H9 (cell line): ENCODE data around the gene MPP1. TPM values are rescaled to one million over a fixed set of nuclear protein-coding genes. Genes with fewer than 3 reads are reported as not detected.

Source experiments
- DNase-seq: peaks from one replicate; pipeline ENCODE4 v3.0.0-alpha.2; 2017
- H2AFZ ChIP-seq: one replicate; pipeline ENCODE4 v1.6.1; 2013; ENCODE audit warnings: mild to moderate bottlenecking, low read length, control low read depth, moderate library complexity
- H2AK5ac ChIP-seq: 2 replicates; pipeline ENCODE4 v1.6.1; 2013; ENCODE audit warnings: low read length, control low read depth, mixed read lengths; ENCODE audit not compliant: insufficient read length
- H2BK120ac ChIP-seq: one replicate; pipeline ENCODE4 v1.6.1; 2013; ENCODE audit warnings: low read depth, mild to moderate bottlenecking, low read length, control low read depth, inconsistent platforms; ENCODE audit not compliant: poor library complexity, severe bottlenecking
- H2BK12ac ChIP-seq: 2 replicates; pipeline ENCODE4 v1.6.1; 2013; ENCODE audit warnings: low read length, control low read depth, mixed read lengths, low read depth; ENCODE audit not compliant: insufficient read length
- H2BK15ac ChIP-seq: 2 replicates; pipeline ENCODE4 v1.6.1; 2013; ENCODE audit warnings: low read depth, low read length, control low read depth
- H2BK20ac ChIP-seq: one replicate; pipeline ENCODE4 v1.6.1; 2013; ENCODE audit warnings: low read depth, mild to moderate bottlenecking, low read length, control low read depth, inconsistent platforms; ENCODE audit not compliant: poor library complexity, severe bottlenecking
- H2BK5ac ChIP-seq: 2 replicates; pipeline ENCODE4 v1.6.1; 2013; ENCODE audit warnings: low read length, control low read depth, mixed read lengths; ENCODE audit not compliant: insufficient read length
- H3K14ac ChIP-seq: 2 replicates; pipeline ENCODE4 v1.6.1; 2013; ENCODE audit warnings: low read length, control low read depth; ENCODE audit not compliant: insufficient read depth
- H3K18ac ChIP-seq: 2 replicates; pipeline ENCODE4 v1.6.1; 2013; ENCODE audit warnings: low read depth, mild to moderate bottlenecking, mixed read lengths, low read length, control low read depth; ENCODE audit not compliant: insufficient read length
- H3K23ac ChIP-seq: 2 replicates; pipeline ENCODE4 v1.6.1; 2013; ENCODE audit warnings: low read length, control low read depth, mixed read lengths, low read depth; ENCODE audit not compliant: insufficient read length
- H3K23me2 ChIP-seq: 2 replicates; pipeline ENCODE4 v1.6.1; 2013; ENCODE audit warnings: low read depth, mild to moderate bottlenecking, mixed read lengths, low read length, control low read depth; ENCODE audit not compliant: insufficient read length, poor library complexity, severe bottlenecking
- H3K27ac ChIP-seq: 2 replicates; pipeline ENCODE4 v1.5.1; 2013; ENCODE audit warnings: low read length, control low read depth, mixed read lengths, low read depth; ENCODE audit not compliant: insufficient read length
- H3K27me3 ChIP-seq: 2 replicates; pipeline ENCODE4 v1.6.1; 2013; ENCODE audit warnings: low read length, control low read depth, inconsistent platforms; ENCODE audit not compliant: insufficient read depth
- H3K4ac ChIP-seq: 2 replicates; pipeline ENCODE4 v1.6.1; 2013; ENCODE audit warnings: low read depth, mild to moderate bottlenecking, control low read depth, inconsistent platforms, low read length, moderate library complexity
- H3K4me1 ChIP-seq: 2 replicates; pipeline ENCODE4 v1.6.1; 2013; ENCODE audit warnings: low read length, control low read depth, inconsistent platforms; ENCODE audit not compliant: insufficient read depth
- H3K4me2 ChIP-seq: 2 replicates; pipeline ENCODE4 v1.6.1; 2013; ENCODE audit warnings: low read length, control low read depth, mixed read lengths; ENCODE audit not compliant: insufficient read length, insufficient read depth
- H3K56ac ChIP-seq: 2 replicates; pipeline ENCODE4 v1.6.1; 2013; ENCODE audit warnings: low read depth, mild to moderate bottlenecking, mixed read lengths, low read length, control low read depth; ENCODE audit not compliant: insufficient read length
- H3K79me1 ChIP-seq: 2 replicates; pipeline ENCODE4 v1.6.1; 2013; ENCODE audit warnings: low read depth, mild to moderate bottlenecking, moderate library complexity, low read length, control low read depth, inconsistent platforms; ENCODE audit not compliant: insufficient read depth, poor library complexity, severe bottlenecking
- H3K79me2 ChIP-seq: 2 replicates; pipeline ENCODE4 v1.6.1; 2013; ENCODE audit warnings: low read length, control low read depth, inconsistent platforms; ENCODE audit not compliant: insufficient read depth
- H3K9ac ChIP-seq: 2 replicates; pipeline ENCODE4 v1.6.1; 2013; ENCODE audit warnings: low read length, control low read depth, mixed read lengths; ENCODE audit not compliant: insufficient read length; ENCODE audit errors: extremely low read depth
- H3K9me3 ChIP-seq: one replicate; pipeline ENCODE4 v1.6.1; 2013; ENCODE audit warnings: low read depth, low read length, inconsistent platforms; ENCODE audit not compliant: control insufficient read depth
- H3T11ph ChIP-seq: one replicate; pipeline ENCODE4 v1.6.1; 2013; ENCODE audit warnings: mild to moderate bottlenecking, low read length, control low read depth, inconsistent platforms
- H4K20me1 ChIP-seq: one replicate; pipeline ENCODE4 v1.6.1; 2013; ENCODE audit not compliant: control insufficient read depth, insufficient read length, insufficient read depth
- H4K5ac ChIP-seq: 2 replicates; pipeline ENCODE4 v1.6.1; 2013; ENCODE audit warnings: low read depth, mild to moderate bottlenecking, mixed read lengths, low read length, control low read depth; ENCODE audit not compliant: insufficient read length
- H4K8ac ChIP-seq: replicated peaks from 2 replicates; pipeline ENCODE4 v1.6.1; 2013; ENCODE audit warnings: low read length, control low read depth, mixed read lengths, low read depth; ENCODE audit not compliant: insufficient read length
- H4K91ac ChIP-seq: 2 replicates; pipeline ENCODE4 v1.6.1; 2013; ENCODE audit warnings: low read depth, mild to moderate bottlenecking, moderate library complexity, mixed read lengths, low read length, control low read depth; ENCODE audit not compliant: insufficient read length
- H3K27ac Mint-ChIP-seq, 3 experiments: 2 replicates in 2 of 3; 3 replicates in 1 of 3; pipeline ENCODE4 v1.8.0; 2020 to 2021; ENCODE audit warnings: mixed read lengths in 3 of 3, mild to moderate bottlenecking in 1 of 3, moderate library complexity in 1 of 3
- H3K27me3 Mint-ChIP-seq: 2 replicates; pipeline ENCODE4 v1.8.0; 2021; ENCODE audit warnings: low read depth, mild to moderate bottlenecking, moderate library complexity, mixed read lengths
- H3K36me3 Mint-ChIP-seq, 3 experiments: 2 replicates in 2 of 3; 3 replicates in 1 of 3; pipeline ENCODE4 v1.8.0; 2020 to 2021; ENCODE audit warnings: low read depth in 3 of 3, mixed read lengths in 3 of 3; ENCODE audit not compliant: insufficient read depth in 1 of 3
- H3K4me1 Mint-ChIP-seq, 2 experiments: 2 replicates each; pipeline ENCODE4 v1.8.0; 2020; ENCODE audit warnings: mixed read lengths in 2 of 2
- H3K4me3 Mint-ChIP-seq, 2 experiments: 2 replicates in 1 of 2; 3 replicates in 1 of 2; pipeline ENCODE4 v1.8.0; 2020 to 2021; ENCODE audit warnings: mild to moderate bottlenecking in 2 of 2, mixed read lengths in 2 of 2, moderate library complexity in 1 of 2
- H3K9me3 Mint-ChIP-seq, 2 experiments: 2 replicates in 1 of 2; 3 replicates in 1 of 2; pipeline ENCODE4 v1.8.0; 2020; ENCODE audit warnings: mild to moderate bottlenecking in 2 of 2, mixed read lengths in 2 of 2, moderate library complexity in 1 of 2
- CTCF ChIP-seq: fragments of 200-600 bp; sonication (generic); conservative IDR thresholded peaks from 3 replicates; pipeline ENCODE4 v1.8.0; 2021; ENCODE audit warnings: antibody characterized with exemption, mild to moderate bottlenecking
- WGBS: extraction: QIAGEN DNeasy Blood & Tissue Kit; methylation state at CpG from one replicate; pipeline ENCODE4 v1.1.7; 2013; ENCODE audit warnings: missing lambda C conversion rate, low lambda C conversion rate, mixed read lengths; ENCODE audit not compliant: insufficient read length; ENCODE audit errors: extremely low coverage; 5-methylcytosine and 5-hydroxymethylcytosine counted together
- total RNA-seq: library from RNA; stranded (reverse); gene quantifications from 2 replicates; pipeline ENCODE4 v1.2.1, GENCODE V29; 2021

MPP1 gene
- total RNA-seq, 1 experiment from 2014 or later: 17.9 TPM

GRCh38 chrX:154791467-154791866 is 13.8 kb downstream of the MPP1 start:
- Histone ChIP-seq H3K9me3 (peaks cover 35% of the 10 kb centered on the region), H3K27ac (no peak overlapping the region), H2BK12ac (no peak overlapping the region), H3K79me1 (no peaks in the 10 kb centered on the region), H3K23ac (no peak overlapping the region), H4K20me1 (no peaks in the 10 kb centered on the region), H4K5ac (no peak overlapping the region), H3K14ac (no peak overlapping the region), H4K91ac (no peak overlapping the region), H2BK15ac (no peak overlapping the region), H2AFZ (no peak overlapping the region), H3K4me1 (no peaks in the 10 kb centered on the region), H3K18ac (no peak overlapping the region), H3K9ac (no peak overlapping the region), H2BK120ac (no peak overlapping the region), H3T11ph (no peak overlapping the region), H4K8ac (no peak overlapping the region), H3K27me3 (no peaks in the 10 kb centered on the region), H2BK20ac (no peak overlapping the region), H2BK5ac (no peak overlapping the region), H3K79me2 (no peaks in the 10 kb centered on the region; the same call in 1 of the 2 replicates), H2AK5ac (no peak overlapping the region), H3K56ac (no peak overlapping the region), H3K23me2 (peaks cover 3% of the 10 kb centered on the region), H3K4me2 (no peak overlapping the region), H3K4ac (no peak overlapping the region)
- H3K9me3 Mint-ChIP-seq: peaks cover 59 to 73% of the 10 kb centered on the region in 2 experiments
- no peak overlapping the region for H3K4me3 Mint-ChIP-seq
- DNase-seq: no peak
- H3K27me3 Mint-ChIP-seq: no peaks in the 10 kb centered on the region
- no peak overlapping the region for H3K27ac Mint-ChIP-seq
- H3K4me1 Mint-ChIP-seq: peaks cover 2 to 7% of the 10 kb centered on the region in 2 experiments; a peak in 1 of 4 replicates
- no CpG with 5 or more reads among the region's 4 CpGs for WGBS
- no peak for TF ChIP-seq CTCF
- peaks cover 5 to 17% (median 10%) of the 10 kb centered on the region in 3 experiments; a peak in 6 of 7 replicates for H3K36me3 Mint-ChIP-seq
